ENCODE data around the gene TRIM14.

TRIM14 gene

DNA sequence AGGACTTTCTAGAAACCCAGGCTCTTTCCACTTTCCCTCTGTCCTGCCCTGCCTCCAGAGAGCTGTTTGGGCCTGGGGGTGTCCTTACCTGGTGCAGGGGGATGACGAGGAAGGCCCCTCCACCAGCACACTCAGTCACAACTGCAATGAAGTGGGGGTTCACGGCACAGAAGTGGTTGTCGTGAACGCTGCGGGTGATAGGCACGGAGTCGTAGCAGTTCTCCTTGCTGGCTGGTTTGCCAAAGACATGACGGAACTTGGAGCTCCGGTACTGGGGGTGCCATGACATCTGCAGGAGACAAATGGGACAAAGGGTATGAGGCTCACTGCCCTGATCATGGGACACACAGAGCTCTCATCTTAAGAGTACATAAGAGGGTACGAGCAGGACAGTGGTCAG is 38.4 kb upstream of the TRIM14 start:
- TF ChIP-seq, protein P1, sequence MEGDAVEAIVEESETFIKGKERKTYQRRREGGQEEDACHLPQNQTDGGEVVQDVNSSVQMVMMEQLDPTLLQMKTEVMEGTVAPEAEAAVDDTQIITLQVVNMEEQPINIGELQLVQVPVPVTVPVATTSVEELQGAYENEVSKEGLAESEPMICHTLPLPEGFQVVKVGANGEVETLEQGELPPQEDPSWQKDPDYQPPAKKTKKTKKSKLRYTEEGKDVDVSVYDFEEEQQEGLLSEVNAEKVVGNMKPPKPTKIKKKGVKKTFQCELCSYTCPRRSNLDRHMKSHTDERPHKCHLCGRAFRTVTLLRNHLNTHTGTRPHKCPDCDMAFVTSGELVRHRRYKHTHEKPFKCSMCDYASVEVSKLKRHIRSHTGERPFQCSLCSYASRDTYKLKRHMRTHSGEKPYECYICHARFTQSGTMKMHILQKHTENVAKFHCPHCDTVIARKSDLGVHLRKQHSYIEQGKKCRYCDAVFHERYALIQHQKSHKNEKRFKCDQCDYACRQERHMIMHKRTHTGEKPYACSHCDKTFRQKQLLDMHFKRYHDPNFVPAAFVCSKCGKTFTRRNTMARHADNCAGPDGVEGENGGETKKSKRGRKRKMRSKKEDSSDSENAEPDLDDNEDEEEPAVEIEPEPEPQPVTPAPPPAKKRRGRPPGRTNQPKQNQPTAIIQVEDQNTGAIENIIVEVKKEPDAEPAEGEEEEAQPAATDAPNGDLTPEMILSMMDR (conservative IDR thresholded peaks at IDR 0.05; ENCODE audit: low read depth, low read length), result no peak

GRCh38 chr9:98154678-98155077 is 35.7 kb upstream of the TRIM14 start:
- H3K27me3 ChIP-seq (ENCODE audit: insufficient read depth, low read depth), result no peaks in the 10 kb centered on the region
- no peak overlapping the region for H3K4me2 ChIP-seq
- no peak overlapping the region for H3K4me3 ChIP-seq (IDR thresholded peaks at IDR 0.05; ENCODE audit: insufficient read depth, low read depth, low read length)
- TF ChIP-seq, protein P1 (conservative IDR thresholded peaks at IDR 0.05; ENCODE audit: low read depth, low read length), result no peak
- no peaks in the 10 kb centered on the region for H3K79me2 ChIP-seq (ENCODE audit: insufficient read depth, low read depth)
- H3K4me1 ChIP-seq (ENCODE audit: low read depth, poor library complexity, severe bottlenecking), result peaks cover 8% of the 10 kb centered on the region
- H3K27ac ChIP-seq, result no peak overlapping the region
- H3K36me3 ChIP-seq (ENCODE audit: insufficient read depth), result no peaks in the 10 kb centered on the region
- H3K9ac ChIP-seq, result no peak overlapping the region
- no peaks in the 10 kb centered on the region for H4K20me1 ChIP-seq (ENCODE audit: insufficient read depth)
- H2AFZ ChIP-seq (ENCODE audit: low read depth), result no peak overlapping the region

More for the DNA sequence above, 38.4 kb upstream of the TRIM14 start:
- no peaks in the 10 kb centered on the region for H3K27me3 ChIP-seq (ENCODE audit: insufficient read depth, low read depth)
- H3K36me3 ChIP-seq (ENCODE audit: insufficient read depth), result no peaks in the 10 kb centered on the region
- no peak overlapping the region for H3K4me2 ChIP-seq
- no peak overlapping the region for H2AFZ ChIP-seq (ENCODE audit: low read depth)
- no peak overlapping the region for H3K27ac ChIP-seq
- H3K4me1 ChIP-seq (ENCODE audit: low read depth, poor library complexity, severe bottlenecking), result no peaks in the 10 kb centered on the region
- H3K4me3 ChIP-seq (IDR thresholded peaks at IDR 0.05; ENCODE audit: insufficient read depth, low read depth, low read length), result no peak overlapping the region
- no peaks in the 10 kb centered on the region for H3K79me2 ChIP-seq (ENCODE audit: insufficient read depth, low read depth)
- no peaks in the 10 kb centered on the region for H4K20me1 ChIP-seq (ENCODE audit: insufficient read depth)
- no peak overlapping the region for H3K9ac ChIP-seq

DNA sequence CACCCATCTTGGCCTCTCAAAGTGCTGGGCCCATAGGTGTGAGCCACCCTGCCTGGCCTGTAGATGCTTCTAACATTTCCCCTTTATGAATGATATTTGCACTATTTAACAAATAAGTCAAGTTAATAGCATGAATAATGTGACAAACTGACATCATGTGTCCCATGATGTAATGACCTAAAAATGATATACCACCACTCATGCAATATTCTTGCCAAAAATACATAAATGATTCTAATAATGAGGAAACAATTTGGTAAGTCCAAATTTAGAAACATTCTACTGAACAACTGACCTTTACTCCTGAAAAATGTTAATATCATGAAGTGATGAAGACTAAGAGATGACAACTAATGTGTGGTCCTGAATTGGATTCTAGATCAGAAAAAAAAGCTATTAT is 33.5 kb upstream of the TRIM14 start:
- Histone ChIP-seq H3K36me3 (ENCODE audit: insufficient read depth) (no peaks in the 10 kb centered on the region), H3K4me2 (no peak overlapping the region), H2AFZ (ENCODE audit: low read depth) (no peak overlapping the region), H3K27me3 (ENCODE audit: insufficient read depth, low read depth) (no peaks in the 10 kb centered on the region), H3K9ac (no peak overlapping the region), H3K4me3 (IDR thresholded peaks at IDR 0.05; ENCODE audit: insufficient read depth, low read depth, low read length) (no peak overlapping the region), H4K20me1 (ENCODE audit: insufficient read depth) (no peaks in the 10 kb centered on the region), H3K4me1 (ENCODE audit: low read depth, poor library complexity, severe bottlenecking) (peaks cover 14% of the 10 kb centered on the region), H3K27ac (no peak overlapping the region), H3K79me2 (ENCODE audit: insufficient read depth, low read depth) (no peaks in the 10 kb centered on the region)
- TF ChIP-seq, protein P1 (conservative IDR thresholded peaks at IDR 0.05; ENCODE audit: low read depth, low read length), result no peak

- TF ChIP-seq, protein P1 (conservative IDR thresholded peaks at IDR 0.05; ENCODE audit: low read depth, low read length), result no peak
- Histone ChIP-seq H3K4me2 (no peak overlapping the region), H3K4me3 (IDR thresholded peaks at IDR 0.05; ENCODE audit: insufficient read depth, low read depth, low read length) (no peak overlapping the region), H3K27ac (no peak overlapping the region), H3K4me1 (ENCODE audit: low read depth, poor library complexity, severe bottlenecking) (peaks cover 32% of the 10 kb centered on the region), H3K79me2 (ENCODE audit: insufficient read depth, low read depth) (no peaks in the 10 kb centered on the region), H4K20me1 (ENCODE audit: insufficient read depth) (no peaks in the 10 kb centered on the region), H2AFZ (ENCODE audit: low read depth) (no peak overlapping the region), H3K36me3 (ENCODE audit: insufficient read depth) (no peaks in the 10 kb centered on the region), H3K27me3 (ENCODE audit: insufficient read depth, low read depth) (no peaks in the 10 kb centered on the region), H3K9ac (no peak overlapping the region)
These were observed 31.7 kb upstream of the TRIM14 start for GRCh38 chr9:98150721-98151120.
